ENCODE measurements around the gene YY2.
A peak's percentile ranks its signal among the peaks of the same experiment; 100 is the strongest.

YY2 gene

DNA sequence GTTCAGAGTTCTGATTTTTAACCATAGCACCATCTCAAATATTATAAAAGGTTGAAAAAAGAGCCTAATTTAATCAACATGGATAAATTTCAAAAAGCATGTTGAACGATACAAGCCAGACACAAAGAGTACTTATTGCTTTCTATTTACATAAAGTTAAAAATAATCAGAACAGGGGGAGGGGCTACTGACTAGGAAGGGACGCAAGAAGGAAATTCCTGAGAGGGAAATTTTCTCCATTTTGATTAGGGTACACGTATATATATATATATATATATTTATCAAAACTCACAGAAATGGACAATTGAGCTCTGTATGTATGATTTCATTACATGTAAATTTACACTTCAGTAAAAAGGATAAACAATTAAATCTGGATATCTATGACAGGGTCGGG, 16.9 kb upstream of the YY2 start:
- peaks cover 0 to 3% (median 0%) of the 10 kb centered on the region in 5 donors for H3K9me3 ChIP-seq (ENCODE audit: control insufficient read depth in 5 of 5, low read length in 5 of 5)
- H3K4me3 ChIP-seq (ENCODE audit: low read depth in 1 of 5, low read length in 5 of 5) = peak overlapping the region; percentile 76 to 88 (median 79)
- peak overlapping the region; percentile 46 for H3K27ac ChIP-seq (ENCODE audit: low read depth, low read length)
- no peaks in the 10 kb centered on the region for H3K27me3 ChIP-seq (ENCODE audit: control insufficient read depth in 5 of 5, insufficient read depth in 4 of 5, low read length in 5 of 5)
- H3K9ac ChIP-seq (ENCODE audit: low read length in 5 of 5) = peak overlapping the region in 4 of 5 donors; percentile 72 to 88 (median 86)
- no peaks in the 10 kb centered on the region for H3K36me3 ChIP-seq (ENCODE audit: control insufficient read depth in 5 of 5, insufficient read depth in 5 of 5, low read length in 5 of 5)
- H3K4me1 ChIP-seq (ENCODE audit: control insufficient read depth in 5 of 5, insufficient read depth in 5 of 5, low read length in 5 of 5) = peaks cover 2 to 13% (median 9%) of the 10 kb centered on the region in 5 donors

DNA sequence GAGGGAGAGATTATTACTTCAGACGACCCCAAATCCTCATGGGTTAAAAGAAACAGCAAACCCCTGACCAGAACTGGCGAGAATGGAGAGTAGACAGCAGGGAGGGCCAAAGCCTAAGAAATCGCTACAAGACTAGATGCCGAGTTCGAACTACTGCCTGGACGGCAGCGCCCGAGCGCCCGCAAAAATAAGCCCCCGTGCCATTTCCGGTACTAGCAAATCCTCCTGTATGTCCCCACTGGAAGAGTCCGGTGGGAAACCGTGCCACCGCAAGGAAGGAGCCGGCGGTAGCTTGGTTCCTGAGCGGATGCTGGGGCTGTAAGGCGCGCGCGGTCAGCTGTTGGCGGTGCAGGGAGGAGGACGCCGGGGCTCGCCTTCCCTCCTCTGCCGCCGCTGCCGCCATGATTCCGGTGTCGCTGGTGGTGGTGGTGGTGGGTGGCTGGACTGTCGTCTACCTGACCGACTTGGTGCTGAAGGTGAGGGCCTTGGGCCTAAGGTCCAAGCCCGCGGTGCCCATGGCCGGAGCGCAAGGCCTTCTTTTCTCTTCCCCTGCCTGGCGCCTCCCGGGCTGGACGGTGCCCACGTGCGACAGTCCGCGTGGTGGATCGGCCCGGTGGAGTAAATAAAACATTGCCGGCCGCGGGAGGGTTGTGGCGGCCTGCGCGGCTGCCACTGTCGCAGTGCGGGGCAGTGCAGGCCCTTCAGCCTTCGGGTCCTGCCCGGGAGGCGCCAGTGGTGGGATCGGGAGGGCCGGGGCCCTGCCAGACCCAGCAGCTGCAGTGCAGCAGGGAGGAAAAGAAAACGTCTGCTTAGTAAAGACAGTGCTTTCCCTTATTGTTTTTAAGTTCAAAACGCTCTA, 16.2 kb upstream of the YY2 start, which contains the start of gene MBTPS2:
Gene MBTPS2 (plus strand): TSS at position 284 of the 859 bp plus-strand sequence. CDS start 118 bp downstream, at position 402.
- Histone ChIP-seq H3K4me1 (ENCODE audit: control insufficient read depth in 5 of 5, insufficient read depth in 5 of 5, low read length in 5 of 5) (peaks cover 2 to 13% (median 9%) of the 10 kb centered on the region in 5 donors), H3K27ac (ENCODE audit: low read depth, low read length) (peak within 1 kb of the TSS; percentile 46), H3K27me3 (ENCODE audit: control insufficient read depth in 5 of 5, insufficient read depth in 4 of 5, low read length in 5 of 5) (no peaks in the 10 kb centered on the region), H3K9me3 (ENCODE audit: control insufficient read depth in 5 of 5, low read length in 5 of 5) (peaks cover 0 to 3% (median 0%) of the 10 kb centered on the region in 5 donors), H3K4me3 (ENCODE audit: low read depth in 1 of 5, low read length in 5 of 5) (peak within 1 kb of the TSS; percentile 76 to 88 (median 79)), H3K9ac (ENCODE audit: low read length in 5 of 5) (peak within 1 kb of the TSS; percentile 57 to 88 (median 86)), H3K36me3 (ENCODE audit: control insufficient read depth in 5 of 5, insufficient read depth in 5 of 5, low read length in 5 of 5) (no peaks in the 10 kb centered on the region)

DNA sequence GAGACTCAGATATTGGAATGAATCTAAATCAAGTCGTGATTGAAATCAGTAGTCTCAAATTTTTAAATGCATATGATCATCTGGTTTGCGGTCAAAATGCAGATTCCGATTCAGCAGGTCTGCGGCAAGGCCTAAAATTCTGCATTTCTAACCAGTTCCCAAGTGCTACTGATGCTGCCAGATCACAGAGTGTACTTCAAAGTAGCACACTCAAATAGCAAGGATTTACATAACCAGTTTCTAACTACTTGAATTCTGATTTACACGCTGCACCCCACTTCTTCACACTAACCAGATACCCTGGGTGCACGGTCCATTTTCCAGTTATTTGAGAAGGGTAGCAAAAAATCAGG, 15.6 kb upstream of the YY2 start:
- H3K9me3 ChIP-seq (ENCODE audit: control insufficient read depth in 5 of 5, low read length in 5 of 5) = peaks cover 0 to 3% (median 0%) of the 10 kb centered on the region in 5 donors
- H3K27ac ChIP-seq (ENCODE audit: low read depth, low read length) = peak overlapping the region; percentile 46
- H3K27me3 ChIP-seq (ENCODE audit: control insufficient read depth in 5 of 5, insufficient read depth in 4 of 5, low read length in 5 of 5) = no peaks in the 10 kb centered on the region
- H3K4me3 ChIP-seq (ENCODE audit: low read depth in 1 of 5, low read length in 5 of 5) = peak overlapping the region; percentile 68 to 88 (median 79)
- H3K4me1 ChIP-seq (ENCODE audit: control insufficient read depth in 5 of 5, insufficient read depth in 5 of 5, low read length in 5 of 5) = peaks cover 2 to 13% (median 9%) of the 10 kb centered on the region in 5 donors
- peaks cover 0 to 4% (median 0%) of the 10 kb centered on the region in 5 donors for H3K36me3 ChIP-seq (ENCODE audit: control insufficient read depth in 5 of 5, insufficient read depth in 5 of 5, low read length in 5 of 5)
- H3K9ac ChIP-seq (ENCODE audit: low read length in 5 of 5) = peak overlapping the region; percentile 57 to 88 (median 86)

DNA sequence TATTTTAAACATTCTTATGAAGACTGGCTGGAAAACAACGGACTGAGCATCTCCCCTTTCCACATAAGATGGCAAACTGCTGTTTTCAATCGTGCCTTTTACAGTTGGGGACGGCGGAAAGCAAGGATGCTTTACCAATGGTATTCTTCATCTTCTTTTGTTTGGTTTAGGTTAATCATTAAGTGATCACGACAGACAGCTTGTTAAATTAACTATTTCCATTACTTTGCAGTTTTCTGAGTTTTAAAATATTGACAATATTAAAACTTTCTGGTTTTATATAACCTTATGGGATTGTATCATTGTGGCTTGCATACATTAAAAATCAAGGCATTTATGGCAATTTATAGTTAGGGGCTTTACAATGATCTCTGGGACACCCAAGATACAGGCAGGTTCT, 12.6 kb upstream of the YY2 start:
- H3K27me3 ChIP-seq (ENCODE audit: control insufficient read depth in 5 of 5, insufficient read depth in 4 of 5, low read length in 5 of 5) = no peaks in the 10 kb centered on the region

DNA sequence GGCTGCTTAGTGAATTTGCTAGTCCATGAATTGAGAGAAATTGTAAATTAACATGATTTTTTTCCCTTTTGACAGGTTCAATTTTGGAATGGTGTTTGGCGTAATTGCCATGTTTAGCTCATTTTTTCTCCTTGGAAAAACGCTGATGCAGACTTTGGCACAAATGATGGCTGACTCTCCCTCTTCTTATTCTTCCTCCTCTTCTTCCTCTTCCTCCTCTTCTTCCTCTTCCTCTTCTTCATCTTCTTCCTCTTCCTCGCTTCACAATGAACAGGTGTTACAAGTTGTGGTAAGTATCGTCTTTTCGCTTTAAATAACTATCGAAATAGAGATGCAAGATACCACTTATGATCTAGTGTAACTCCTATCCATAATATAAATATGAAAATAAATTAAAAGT, 10.7 kb upstream of the YY2 start:
- no peaks in the 10 kb centered on the region for H3K9me3 ChIP-seq (ENCODE audit: control insufficient read depth in 5 of 5, low read length in 5 of 5)
- no peak overlapping the region for H3K9ac ChIP-seq (ENCODE audit: low read length in 5 of 5)
- peaks cover 0 to 17% (median 6%) of the 10 kb centered on the region in 5 donors for H3K36me3 ChIP-seq (ENCODE audit: control insufficient read depth in 5 of 5, insufficient read depth in 5 of 5, low read length in 5 of 5)
- no peaks in the 10 kb centered on the region for H3K27me3 ChIP-seq (ENCODE audit: control insufficient read depth in 5 of 5, insufficient read depth in 4 of 5, low read length in 5 of 5)
- no peak overlapping the region for H3K4me3 ChIP-seq (ENCODE audit: low read depth in 1 of 5, low read length in 5 of 5)
- no peak overlapping the region for H3K27ac ChIP-seq (ENCODE audit: low read depth, low read length)
- peaks cover 2 to 11% (median 7%) of the 10 kb centered on the region in 5 donors for H3K4me1 ChIP-seq (ENCODE audit: control insufficient read depth in 5 of 5, insufficient read depth in 5 of 5, low read length in 5 of 5)

More for the DNA sequence above, 12.6 kb upstream of the YY2 start:
- H3K9me3 ChIP-seq (ENCODE audit: control insufficient read depth in 5 of 5, low read length in 5 of 5) = peaks cover 0 to 3% (median 0%) of the 10 kb centered on the region in 5 donors
- H3K4me3 ChIP-seq (ENCODE audit: low read depth in 1 of 5, low read length in 5 of 5) = no peak overlapping the region
- H3K36me3 ChIP-seq (ENCODE audit: control insufficient read depth in 5 of 5, insufficient read depth in 5 of 5, low read length in 5 of 5) = peaks cover 0 to 17% (median 6%) of the 10 kb centered on the region in 5 donors
- no peak overlapping the region for H3K9ac ChIP-seq (ENCODE audit: low read length in 5 of 5)
- H3K27ac ChIP-seq (ENCODE audit: low read depth, low read length) = no peak overlapping the region
- peaks cover 2 to 13% (median 9%) of the 10 kb centered on the region in 5 donors for H3K4me1 ChIP-seq (ENCODE audit: control insufficient read depth in 5 of 5, insufficient read depth in 5 of 5, low read length in 5 of 5)

DNA sequence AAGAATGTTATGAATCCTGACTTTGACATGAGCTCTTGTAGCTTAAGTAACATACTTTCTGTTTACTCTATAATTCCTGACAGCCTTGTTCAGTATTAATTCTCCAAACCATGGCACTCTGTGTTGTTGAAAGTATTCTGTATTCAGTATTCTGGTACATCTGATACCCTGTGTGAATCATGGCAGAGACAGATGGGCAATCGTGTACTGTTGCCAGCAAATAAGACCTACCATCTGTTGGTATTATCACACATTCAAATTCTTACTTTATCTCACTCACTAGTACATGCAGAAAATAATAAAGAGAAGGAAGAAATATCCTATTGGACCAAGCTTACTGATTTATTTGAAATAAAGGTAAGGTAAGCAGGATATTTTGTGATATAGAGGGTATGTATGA, 8.4 kb upstream of the YY2 start:
- H3K36me3 ChIP-seq (ENCODE audit: control insufficient read depth in 5 of 5, insufficient read depth in 5 of 5, low read length in 5 of 5) = peaks cover 2 to 23% (median 12%) of the 10 kb centered on the region in 5 donors
- no peaks in the 10 kb centered on the region for H3K9me3 ChIP-seq (ENCODE audit: control insufficient read depth in 5 of 5, low read length in 5 of 5)

DNA sequence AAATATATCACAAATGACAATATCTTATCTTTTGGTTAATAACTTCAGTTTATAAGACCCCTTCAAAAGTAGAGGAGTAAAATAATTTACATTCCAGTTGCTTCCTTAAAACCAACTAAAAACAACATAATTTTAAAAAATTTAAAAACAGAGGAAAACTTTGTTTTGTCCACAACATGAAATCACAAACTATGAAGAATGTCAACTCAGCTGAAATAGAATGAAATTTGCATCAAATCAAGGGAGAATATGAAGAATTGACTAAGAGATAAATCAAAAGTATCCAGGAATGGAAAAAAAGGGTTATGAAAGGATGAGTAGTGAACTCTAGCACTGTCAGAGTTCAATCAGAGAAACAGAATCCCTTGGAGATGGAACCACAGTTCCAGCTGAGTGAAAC, 2.2 kb upstream of the YY2 start:
- Histone ChIP-seq H3K27ac (ENCODE audit: low read depth, low read length) (no peak overlapping the region), H3K9ac (ENCODE audit: low read length in 5 of 5) (no peak overlapping the region), H3K27me3 (ENCODE audit: control insufficient read depth in 5 of 5, insufficient read depth in 4 of 5, low read length in 5 of 5) (no peaks in the 10 kb centered on the region), H3K4me1 (ENCODE audit: control insufficient read depth in 5 of 5, insufficient read depth in 5 of 5, low read length in 5 of 5) (no peaks in the 10 kb centered on the region), H3K36me3 (ENCODE audit: control insufficient read depth in 5 of 5, insufficient read depth in 5 of 5, low read length in 5 of 5) (peaks cover 15 to 23% (median 18%) of the 10 kb centered on the region in 5 donors), H3K4me3 (ENCODE audit: low read depth in 1 of 5, low read length in 5 of 5) (no peak overlapping the region), H3K9me3 (ENCODE audit: control insufficient read depth in 5 of 5, low read length in 5 of 5) (peaks cover 0 to 6% (median 2%) of the 10 kb centered on the region in 5 donors)

More for the DNA sequence above, 8.4 kb upstream of the YY2 start:
- Histone ChIP-seq H3K4me3 (ENCODE audit: low read depth in 1 of 5, low read length in 5 of 5) (no peak overlapping the region), H3K9ac (ENCODE audit: low read length in 5 of 5) (no peak overlapping the region), H3K27ac (ENCODE audit: low read depth, low read length) (no peak overlapping the region), H3K4me1 (ENCODE audit: control insufficient read depth in 5 of 5, insufficient read depth in 5 of 5, low read length in 5 of 5) (no peaks in the 10 kb centered on the region), H3K27me3 (ENCODE audit: control insufficient read depth in 5 of 5, insufficient read depth in 4 of 5, low read length in 5 of 5) (no peaks in the 10 kb centered on the region)

DNA sequence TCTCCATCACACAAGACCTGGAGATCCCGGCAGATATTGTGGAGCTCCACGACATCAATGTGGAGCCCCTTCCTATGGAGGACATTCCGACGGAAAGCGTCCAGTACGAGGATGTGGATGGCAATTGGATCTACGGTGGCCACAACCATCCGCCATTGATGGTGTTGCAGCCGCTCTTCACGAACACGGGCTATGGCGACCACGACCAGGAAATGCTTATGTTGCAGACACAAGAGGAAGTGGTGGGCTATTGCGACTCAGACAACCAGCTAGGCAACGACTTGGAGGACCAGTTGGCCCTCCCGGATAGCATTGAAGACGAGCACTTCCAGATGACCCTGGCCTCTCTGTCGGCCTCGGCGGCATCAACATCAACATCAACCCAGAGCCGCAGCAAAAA, 717 bp downstream of the YY2 start:
- peaks cover 0 to 6% (median 2%) of the 10 kb centered on the region in 5 donors for H3K9me3 ChIP-seq (ENCODE audit: control insufficient read depth in 5 of 5, low read length in 5 of 5)
- H3K36me3 ChIP-seq (ENCODE audit: control insufficient read depth in 5 of 5, insufficient read depth in 5 of 5, low read length in 5 of 5) = peaks cover 15 to 21% (median 18%) of the 10 kb centered on the region in 5 donors
- H3K27me3 ChIP-seq (ENCODE audit: control insufficient read depth in 5 of 5, insufficient read depth in 4 of 5, low read length in 5 of 5) = no peaks in the 10 kb centered on the region
- no peaks in the 10 kb centered on the region for H3K4me1 ChIP-seq (ENCODE audit: control insufficient read depth in 5 of 5, insufficient read depth in 5 of 5, low read length in 5 of 5)
- H3K27ac ChIP-seq (ENCODE audit: low read depth, low read length) = no peak overlapping the region
- H3K4me3 ChIP-seq (ENCODE audit: low read depth in 1 of 5, low read length in 5 of 5) = no peak overlapping the region
- no peak overlapping the region for H3K9ac ChIP-seq (ENCODE audit: low read length in 5 of 5)

DNA sequence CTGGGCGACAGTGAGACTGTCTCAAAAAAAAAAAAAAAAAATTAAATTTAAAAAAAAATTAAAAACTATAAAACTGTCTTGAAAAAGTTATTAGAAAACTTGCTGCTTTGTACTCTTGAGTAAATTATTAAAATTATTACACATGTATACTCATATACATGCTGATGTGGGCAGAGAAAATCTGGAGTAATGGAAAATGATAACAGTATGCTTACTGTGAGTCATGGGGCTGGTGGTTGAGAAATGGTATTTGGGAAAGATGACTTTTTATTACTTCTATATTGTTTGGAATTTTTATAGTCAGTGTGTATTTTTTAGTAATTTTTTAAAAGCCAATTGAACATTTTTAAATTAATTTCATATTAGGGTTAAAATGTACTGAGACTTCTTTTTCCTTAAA, 7.5 kb downstream of the YY2 start:
- Histone ChIP-seq H3K9me3 (ENCODE audit: control insufficient read depth in 5 of 5, low read length in 5 of 5) (no peaks in the 10 kb centered on the region), H3K4me1 (ENCODE audit: control insufficient read depth in 5 of 5, insufficient read depth in 5 of 5, low read length in 5 of 5) (no peaks in the 10 kb centered on the region), H3K27ac (ENCODE audit: low read depth, low read length) (no peak overlapping the region), H3K36me3 (ENCODE audit: control insufficient read depth in 5 of 5, insufficient read depth in 5 of 5, low read length in 5 of 5) (no peaks in the 10 kb centered on the region), H3K27me3 (ENCODE audit: control insufficient read depth in 5 of 5, insufficient read depth in 4 of 5, low read length in 5 of 5) (no peaks in the 10 kb centered on the region), H3K9ac (ENCODE audit: low read length in 5 of 5) (no peak overlapping the region), H3K4me3 (ENCODE audit: low read depth in 1 of 5, low read length in 5 of 5) (no peak overlapping the region)

DNA sequence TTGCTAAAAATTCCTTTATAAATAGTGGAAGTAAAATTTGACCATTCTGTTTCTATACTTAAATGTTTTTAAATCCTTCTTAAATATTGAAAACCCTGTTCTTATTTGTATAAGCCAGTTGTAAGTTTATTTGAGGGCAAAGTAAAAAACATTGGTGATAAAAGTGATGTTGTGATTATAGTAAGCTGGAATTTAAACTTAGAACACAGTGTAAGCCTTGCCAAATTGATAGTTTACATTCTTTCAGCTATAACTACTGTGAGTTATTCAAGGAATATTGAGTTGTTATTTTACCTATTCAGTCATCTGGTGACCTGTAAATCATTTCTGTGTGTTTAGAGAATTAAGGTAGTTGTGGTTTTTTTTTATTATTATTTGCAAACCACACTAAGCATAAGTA, 9.6 kb downstream of the YY2 start:
- Histone ChIP-seq H3K4me1 (ENCODE audit: control insufficient read depth in 5 of 5, insufficient read depth in 5 of 5, low read length in 5 of 5) (no peaks in the 10 kb centered on the region), H3K4me3 (ENCODE audit: low read depth in 1 of 5, low read length in 5 of 5) (no peak overlapping the region), H3K27me3 (ENCODE audit: control insufficient read depth in 5 of 5, insufficient read depth in 4 of 5, low read length in 5 of 5) (peaks cover 0 to 2% (median 0%) of the 10 kb centered on the region in 5 donors), H3K9ac (ENCODE audit: low read length in 5 of 5) (no peak overlapping the region), H3K27ac (ENCODE audit: low read depth, low read length) (no peak overlapping the region), H3K36me3 (ENCODE audit: control insufficient read depth in 5 of 5, insufficient read depth in 5 of 5, low read length in 5 of 5) (no peaks in the 10 kb centered on the region), H3K9me3 (ENCODE audit: control insufficient read depth in 5 of 5, low read length in 5 of 5) (no peaks in the 10 kb centered on the region)

All from subcutaneous abdominal adipose tissue (tissue), 5 donors.